ENCODE measurements around the gene SBNO2.

DNA sequence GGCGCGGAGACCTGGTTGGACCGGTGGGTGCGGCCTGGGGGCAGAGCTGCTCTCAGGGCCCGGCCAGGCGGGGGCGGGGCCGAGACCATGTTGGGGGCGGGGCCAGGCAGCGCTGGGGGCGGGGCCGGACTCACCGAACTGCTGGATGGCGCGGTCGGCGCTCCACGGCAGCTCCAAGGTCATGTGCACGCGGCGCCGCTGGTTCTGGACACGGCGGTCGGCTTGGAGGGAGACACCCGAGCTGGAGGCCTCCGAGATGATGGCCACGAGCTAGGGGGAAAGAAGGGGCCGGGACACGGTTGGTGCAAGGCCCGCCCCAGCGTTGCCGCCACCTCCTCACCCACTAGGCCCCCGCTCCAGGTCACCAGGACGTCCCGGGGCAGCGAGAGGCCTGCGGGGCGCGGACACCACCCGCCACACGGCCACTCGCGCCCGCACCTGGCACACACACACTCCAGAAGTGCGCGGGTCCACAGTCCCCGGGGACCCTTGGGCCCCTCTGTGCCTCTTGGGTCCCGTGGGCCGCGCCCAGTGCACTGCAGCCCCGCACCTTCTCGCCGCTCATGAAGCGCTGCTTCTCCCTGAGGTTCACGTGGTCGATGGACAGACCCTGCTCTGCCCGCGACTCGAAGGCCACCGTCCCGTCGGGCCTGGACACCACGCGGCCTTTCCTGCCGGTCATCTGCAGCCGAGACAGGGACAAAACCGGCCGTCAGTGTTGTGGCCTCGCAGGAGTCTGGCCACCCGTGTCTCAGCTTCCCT, 61.6 kb downstream of the SBNO2 start:
- TF ChIP-seq, protein P1, sequence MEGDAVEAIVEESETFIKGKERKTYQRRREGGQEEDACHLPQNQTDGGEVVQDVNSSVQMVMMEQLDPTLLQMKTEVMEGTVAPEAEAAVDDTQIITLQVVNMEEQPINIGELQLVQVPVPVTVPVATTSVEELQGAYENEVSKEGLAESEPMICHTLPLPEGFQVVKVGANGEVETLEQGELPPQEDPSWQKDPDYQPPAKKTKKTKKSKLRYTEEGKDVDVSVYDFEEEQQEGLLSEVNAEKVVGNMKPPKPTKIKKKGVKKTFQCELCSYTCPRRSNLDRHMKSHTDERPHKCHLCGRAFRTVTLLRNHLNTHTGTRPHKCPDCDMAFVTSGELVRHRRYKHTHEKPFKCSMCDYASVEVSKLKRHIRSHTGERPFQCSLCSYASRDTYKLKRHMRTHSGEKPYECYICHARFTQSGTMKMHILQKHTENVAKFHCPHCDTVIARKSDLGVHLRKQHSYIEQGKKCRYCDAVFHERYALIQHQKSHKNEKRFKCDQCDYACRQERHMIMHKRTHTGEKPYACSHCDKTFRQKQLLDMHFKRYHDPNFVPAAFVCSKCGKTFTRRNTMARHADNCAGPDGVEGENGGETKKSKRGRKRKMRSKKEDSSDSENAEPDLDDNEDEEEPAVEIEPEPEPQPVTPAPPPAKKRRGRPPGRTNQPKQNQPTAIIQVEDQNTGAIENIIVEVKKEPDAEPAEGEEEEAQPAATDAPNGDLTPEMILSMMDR (IDR thresholded peaks at IDR 0.05) = no peak
- TF ChIP-seq TCF12 (IDR thresholded peaks at IDR 0.05) = no peak
- no peak for TF ChIP-seq MEF2A (IDR thresholded peaks at IDR 0.05; ENCODE audit: borderline replicate concordance, low read depth)
- TF ChIP-seq TEAD4 (IDR thresholded peaks at IDR 0.05; ENCODE audit: borderline replicate concordance, insufficient read depth) = no peak
- TF ChIP-seq SMC3 (IDR thresholded peaks at IDR 0.05; ENCODE audit: low read depth, low read length) = no peak
- TF ChIP-seq NFIC (IDR thresholded peaks at IDR 0.05; ENCODE audit: borderline replicate concordance) = no peak
- no peak for TF ChIP-seq MAX (IDR thresholded peaks at IDR 0.05; ENCODE audit: low read depth)
- no peak for TF ChIP-seq EP300 (IDR thresholded peaks at IDR 0.05; ENCODE audit: borderline replicate concordance in 1 of 2, low read depth in 1 of 2, low read length in 1 of 2)
- no peak for TF ChIP-seq USF2 (IDR thresholded peaks at IDR 0.05; ENCODE audit: borderline replicate concordance, low read depth, low read length)
- TF ChIP-seq MXI1 (IDR thresholded peaks at IDR 0.05; ENCODE audit: low read depth, low read length) = no peak
- no peak for TF ChIP-seq JUND (IDR thresholded peaks at IDR 0.05)
- TF ChIP-seq SIN3A (IDR thresholded peaks at IDR 0.05; ENCODE audit: borderline replicate concordance, low read depth, low read length) = no peak
- no peak for TF ChIP-seq NRF1 (IDR thresholded peaks at IDR 0.05; ENCODE audit: low read depth, low read length)
- TF ChIP-seq, protein P2, sequence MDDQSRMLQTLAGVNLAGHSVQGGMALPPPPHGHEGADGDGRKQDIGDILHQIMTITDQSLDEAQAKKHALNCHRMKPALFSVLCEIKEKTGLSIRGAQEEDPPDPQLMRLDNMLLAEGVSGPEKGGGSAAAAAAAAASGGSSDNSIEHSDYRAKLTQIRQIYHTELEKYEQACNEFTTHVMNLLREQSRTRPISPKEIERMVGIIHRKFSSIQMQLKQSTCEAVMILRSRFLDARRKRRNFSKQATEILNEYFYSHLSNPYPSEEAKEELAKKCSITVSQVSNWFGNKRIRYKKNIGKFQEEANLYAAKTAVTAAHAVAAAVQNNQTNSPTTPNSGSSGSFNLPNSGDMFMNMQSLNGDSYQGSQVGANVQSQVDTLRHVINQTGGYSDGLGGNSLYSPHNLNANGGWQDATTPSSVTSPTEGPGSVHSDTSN (IDR thresholded peaks at IDR 0.05) = no peak

Data from SK-N-SH (cell line).